Fibroblast of the aortic adventitia (primary cell): ENCODE measurements around the gene KNL1. TPM values are rescaled to one million over a fixed set of nuclear protein-coding genes. Genes with fewer than 3 reads are reported as not detected.
"Not testable (repeated sequence)": the region's sequence is repeated elsewhere in the genome, so short reads cannot be mapped to it uniquely, and the experiment has no call there.

Source experiments
- DNase-seq: peaks from one replicate; pipeline ENCODE4 v3.0.0-alpha.2; 2010; ENCODE audit warnings: low read depth
- H3K4me3 ChIP-seq: 2 replicates; pipeline ENCODE4 v1.5.1; 2011; ENCODE audit warnings: low read depth, mild to moderate bottlenecking, control low read depth, low read length, moderate library complexity
- total RNA-seq: library from RNA; depleted of rRNA; stranded (reverse); fragments of >200 nt; gene quantifications from 2 replicates; pipeline ENCODE4 v1.2.3, GENCODE V29; 2012; ENCODE audit warnings: low replicate concordance
- TF ChIP-seq, protein P1 (sequence below): IDR thresholded peaks from 2 replicates; pipeline ENCODE4 v1.5.1; 2011; ENCODE audit warnings: mild to moderate bottlenecking, low read length, control low read depth, inconsistent platforms; ENCODE audit not compliant: insufficient read depth

The KNL1 gene
- total RNA-seq, 1 donor = 35.9 TPM

DNA sequence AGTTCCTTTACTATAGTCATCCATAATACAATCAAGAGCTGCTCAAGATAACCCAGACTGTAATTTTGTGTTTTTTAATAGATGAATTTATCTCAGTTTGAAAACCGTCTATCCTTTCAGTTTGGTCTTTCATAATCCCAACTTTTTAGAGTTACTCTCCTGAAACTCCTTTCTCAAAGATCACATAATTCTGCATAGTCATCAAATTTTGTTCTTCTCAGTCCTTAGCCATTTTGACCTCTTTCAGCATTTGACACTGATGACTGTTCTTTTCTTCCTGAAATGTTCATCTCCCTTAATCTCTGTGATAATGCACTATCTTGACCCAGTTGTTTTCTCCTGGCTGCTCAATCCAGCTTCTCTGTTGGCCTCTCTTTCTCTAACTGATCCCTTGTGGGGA lies 53.5 kb downstream of the KNL1 start:
- TF ChIP-seq, protein P1, sequence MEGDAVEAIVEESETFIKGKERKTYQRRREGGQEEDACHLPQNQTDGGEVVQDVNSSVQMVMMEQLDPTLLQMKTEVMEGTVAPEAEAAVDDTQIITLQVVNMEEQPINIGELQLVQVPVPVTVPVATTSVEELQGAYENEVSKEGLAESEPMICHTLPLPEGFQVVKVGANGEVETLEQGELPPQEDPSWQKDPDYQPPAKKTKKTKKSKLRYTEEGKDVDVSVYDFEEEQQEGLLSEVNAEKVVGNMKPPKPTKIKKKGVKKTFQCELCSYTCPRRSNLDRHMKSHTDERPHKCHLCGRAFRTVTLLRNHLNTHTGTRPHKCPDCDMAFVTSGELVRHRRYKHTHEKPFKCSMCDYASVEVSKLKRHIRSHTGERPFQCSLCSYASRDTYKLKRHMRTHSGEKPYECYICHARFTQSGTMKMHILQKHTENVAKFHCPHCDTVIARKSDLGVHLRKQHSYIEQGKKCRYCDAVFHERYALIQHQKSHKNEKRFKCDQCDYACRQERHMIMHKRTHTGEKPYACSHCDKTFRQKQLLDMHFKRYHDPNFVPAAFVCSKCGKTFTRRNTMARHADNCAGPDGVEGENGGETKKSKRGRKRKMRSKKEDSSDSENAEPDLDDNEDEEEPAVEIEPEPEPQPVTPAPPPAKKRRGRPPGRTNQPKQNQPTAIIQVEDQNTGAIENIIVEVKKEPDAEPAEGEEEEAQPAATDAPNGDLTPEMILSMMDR = no peak
- DNase-seq = no peak
- H3K4me3 ChIP-seq = no peak overlapping the region

DNA sequence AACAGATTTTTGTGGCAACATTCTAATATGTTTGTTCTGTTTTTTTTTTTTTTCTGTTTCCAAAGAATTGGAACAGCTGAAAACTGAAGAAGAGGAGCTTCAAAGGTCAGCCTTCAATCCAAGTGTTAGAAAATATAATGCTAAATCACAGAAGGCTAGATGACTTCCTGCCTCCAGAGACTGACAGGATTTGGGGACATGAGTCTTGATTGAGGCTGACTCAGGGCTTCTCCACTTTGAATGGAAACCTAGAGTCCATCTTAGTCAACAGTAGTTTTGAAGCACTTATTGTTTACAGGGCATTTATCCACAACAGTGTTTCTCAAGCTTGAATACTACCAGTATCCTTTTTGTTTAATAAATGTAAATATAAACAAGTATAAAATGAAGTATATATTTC lies 56.4 kb downstream of the KNL1 start:
- no peak for DNase-seq
- TF ChIP-seq, protein P1 = no peak
- no peak overlapping the region for H3K4me3 ChIP-seq

DNA sequence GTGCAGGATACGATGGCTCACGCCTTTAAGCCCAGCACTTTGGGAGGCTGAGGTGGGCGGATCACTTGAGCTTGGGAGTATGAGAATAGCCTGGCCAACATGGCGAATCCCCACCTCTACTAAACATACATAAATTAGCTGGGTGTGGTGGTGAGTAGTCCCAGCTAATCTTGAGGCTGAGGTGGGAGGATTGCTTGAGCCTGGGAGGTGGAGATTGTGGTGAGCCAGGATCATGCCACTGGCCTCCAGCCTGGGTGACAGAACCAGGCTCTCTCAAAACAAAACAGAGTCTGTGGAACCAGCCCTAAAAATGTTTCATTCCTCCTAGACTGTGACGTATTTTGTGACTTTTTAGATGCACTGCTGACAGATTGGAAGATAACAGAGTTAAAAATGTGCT lies 66.6 kb downstream of the KNL1 start:
- H3K4me3 ChIP-seq = no peak overlapping the region
- TF ChIP-seq, protein P1 = no peak
- DNase-seq = no peak

DNA sequence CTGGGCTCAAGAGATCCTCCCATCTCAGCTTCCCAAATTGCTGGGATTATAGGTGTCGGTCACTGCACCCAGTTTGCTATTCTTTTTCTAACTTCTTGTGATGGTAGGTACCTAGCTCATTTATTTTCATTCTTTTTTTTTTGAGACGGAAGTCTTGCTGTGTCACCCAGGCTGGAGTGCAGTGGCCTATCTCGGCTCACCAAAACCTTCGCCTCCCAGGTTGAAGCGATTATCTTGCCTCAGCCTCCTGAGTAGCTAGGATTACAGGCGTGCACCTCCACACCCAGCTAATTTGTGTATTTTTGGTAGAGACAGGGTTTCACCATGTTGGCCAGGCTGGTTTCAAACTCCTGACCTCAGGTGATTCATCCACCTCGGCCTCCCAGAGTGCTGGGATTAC lies 70.9 kb downstream of the KNL1 start:
- H3K4me3 ChIP-seq = no peak overlapping the region
- TF ChIP-seq, protein P1 = no peak
- DNase-seq = no peak

DNA sequence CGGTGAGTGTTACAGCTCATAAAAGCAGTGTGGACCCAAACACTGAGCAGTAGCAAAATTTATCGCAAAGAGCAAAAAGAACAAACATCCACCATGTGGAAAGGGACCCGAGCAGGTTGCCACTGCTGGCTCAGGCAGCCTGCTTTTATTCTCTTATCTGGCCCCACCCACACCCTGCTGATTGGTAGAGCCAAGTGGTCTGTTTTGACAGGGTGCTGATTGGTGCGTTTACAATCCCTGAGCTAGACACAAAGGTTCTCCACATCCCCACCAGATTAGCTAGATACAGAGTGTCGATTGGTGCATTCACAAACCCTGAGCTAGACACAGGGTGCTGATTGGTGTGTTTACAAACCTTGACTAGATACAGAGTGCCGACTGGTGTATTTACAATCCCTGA lies 82.2 kb downstream of the KNL1 start:
- DNase-seq, H3K4me3 ChIP-seq: not testable (repeated sequence)

DNA sequence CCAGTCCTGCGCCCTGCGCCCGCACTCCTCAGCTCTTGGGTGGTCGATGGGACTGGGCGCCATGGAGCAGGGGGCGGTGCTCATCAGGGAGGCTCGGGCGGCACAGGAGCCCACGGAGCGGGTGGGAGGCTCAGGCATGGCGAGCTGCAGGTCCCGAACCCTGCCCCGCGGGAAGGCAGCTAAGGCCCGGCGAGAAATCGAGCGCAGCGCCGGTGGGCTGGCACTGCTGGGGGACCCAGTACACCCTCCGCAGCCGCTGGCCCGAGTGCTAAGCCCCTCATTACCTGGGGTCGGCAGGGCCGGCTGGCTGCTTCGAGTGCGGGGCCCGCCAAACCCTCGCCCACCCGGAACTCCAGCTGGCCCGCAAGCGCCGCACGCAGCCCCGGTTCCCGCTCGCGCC lies 82.9 kb downstream of the KNL1 start:
- H3K4me3 ChIP-seq, DNase-seq: not testable (repeated sequence)

DNA sequence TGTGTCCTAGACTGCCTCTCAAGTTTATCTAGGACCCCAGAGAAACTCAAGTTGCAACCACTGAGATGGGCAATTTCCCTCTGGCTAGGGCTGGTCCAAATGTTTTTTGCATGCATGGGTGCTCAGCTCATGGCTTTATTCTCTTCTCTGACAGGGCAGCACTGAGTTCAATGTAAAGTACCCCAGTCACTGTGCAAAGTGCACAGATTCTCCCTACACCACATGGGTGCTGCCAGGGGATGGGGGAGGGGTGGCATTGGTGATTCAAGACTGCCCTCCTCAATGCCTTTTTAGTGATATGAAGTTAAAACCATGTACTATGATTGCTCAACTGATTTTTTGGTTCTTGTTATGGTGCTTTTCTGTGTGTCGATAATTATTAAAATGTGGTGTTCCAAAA lies 86.1 kb downstream of the KNL1 start:
- TF ChIP-seq, protein P1 = no peak
- no peak for DNase-seq

DNA sequence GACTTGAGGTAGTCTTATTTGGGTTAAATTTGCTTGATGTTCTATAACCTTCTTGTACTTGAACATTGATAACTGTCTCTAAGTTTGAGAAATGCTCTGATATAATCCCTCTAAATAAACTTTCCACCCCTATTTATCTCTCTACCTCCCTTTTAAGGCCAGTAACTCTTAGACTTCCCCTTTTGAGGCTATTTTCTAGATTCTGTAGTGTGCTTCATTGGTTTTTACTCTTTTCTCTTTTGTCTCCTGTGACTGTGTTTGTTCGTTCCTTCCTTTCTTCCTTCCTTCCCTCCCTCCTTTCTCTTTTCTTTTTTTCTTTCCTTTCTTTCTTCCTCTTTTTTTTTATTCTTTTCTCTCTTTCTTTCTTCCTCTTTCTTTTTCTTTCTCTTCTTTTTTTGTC lies 86.9 kb downstream of the KNL1 start:
- DNase-seq, H3K4me3 ChIP-seq: not testable (repeated sequence)

More for the DNA sequence above, 86.1 kb downstream of the KNL1 start:
- H3K4me3 ChIP-seq = no peak overlapping the region

DNA sequence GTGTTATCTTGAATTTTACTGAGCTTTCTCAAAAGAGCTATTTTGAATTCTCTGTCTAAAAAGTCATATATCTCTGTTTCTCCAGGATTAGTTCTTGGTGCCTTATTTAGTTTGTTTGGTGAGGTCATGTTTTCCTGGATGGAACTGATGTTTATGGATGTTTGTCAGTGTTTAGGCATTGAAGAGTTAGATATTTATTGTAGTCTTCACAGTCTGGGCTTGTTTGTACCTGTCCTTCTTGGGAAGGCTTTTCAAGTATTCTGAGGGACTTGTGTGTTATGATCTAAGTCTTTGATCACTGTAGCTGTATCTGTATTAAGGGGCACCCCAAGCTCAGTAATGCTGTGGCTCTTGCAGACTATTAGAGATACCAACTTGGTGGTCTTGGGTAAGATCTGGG lies 90.3 kb downstream of the KNL1 start:
- H3K4me3 ChIP-seq = no peak overlapping the region
- TF ChIP-seq, protein P1 = no peak
- no peak for DNase-seq
